ENCODE data around the gene UBE2O.

The UBE2O gene

GRCh38 chr17:76421044-76421407, 31.9 kb downstream of the UBE2O start:
- TF ChIP-seq GABPA (IDR thresholded peaks at IDR 0.05; ENCODE audit: low read depth) (no peak), SPI1 (IDR thresholded peaks at IDR 0.05; ENCODE audit: borderline replicate concordance, low read depth) (no peak), REST (IDR thresholded peaks at IDR 0.05; ENCODE audit: insufficient replicate concordance, low read depth) (no peak), POLR2AphosphoS5 (IDR thresholded peaks at IDR 0.05; ENCODE audit: low read depth) (no peak), CTCF (IDR thresholded peaks at IDR 0.05; ENCODE audit: insufficient read depth, low read length) (no peak)
- Histone ChIP-seq H3K4me3 (replicated peaks; ENCODE audit: insufficient read depth, low read length) (no peak overlapping the region), H3K27me3 (ENCODE audit: insufficient read depth, poor library complexity, severe bottlenecking) (no peaks in the 10 kb centered on the region), H3K27ac (replicated peaks) (no peak overlapping the region)
- no peak for DNase-seq (ENCODE audit: low read depth in 1 of 2, low spot score in 1 of 2)

GRCh38 chr17:76420356-76421043, 32.5 kb downstream of the UBE2O start:
- H3K27me3 ChIP-seq (ENCODE audit: insufficient read depth, poor library complexity, severe bottlenecking) = no peaks in the 10 kb centered on the region
- H3K27ac ChIP-seq (replicated peaks) = no peak overlapping the region
- H3K4me3 ChIP-seq (replicated peaks; ENCODE audit: insufficient read depth, low read length) = no peak overlapping the region
- DNase-seq (ENCODE audit: low read depth in 1 of 2, low spot score in 1 of 2) = no peak
- TF ChIP-seq SPI1 (IDR thresholded peaks at IDR 0.05; ENCODE audit: borderline replicate concordance, low read depth) (no peak), CTCF (IDR thresholded peaks at IDR 0.05; ENCODE audit: insufficient read depth, low read length) (no peak), GABPA (IDR thresholded peaks at IDR 0.05; ENCODE audit: low read depth) (no peak), REST (IDR thresholded peaks at IDR 0.05; ENCODE audit: insufficient replicate concordance, low read depth) (no peak), POLR2AphosphoS5 (IDR thresholded peaks at IDR 0.05; ENCODE audit: low read depth) (no peak)

- no peak for TF ChIP-seq CTCF (IDR thresholded peaks at IDR 0.05; ENCODE audit: insufficient read depth, low read length)
- no peak for TF ChIP-seq SPI1 (IDR thresholded peaks at IDR 0.05; ENCODE audit: borderline replicate concordance, low read depth)
- no peak for TF ChIP-seq REST (IDR thresholded peaks at IDR 0.05; ENCODE audit: insufficient replicate concordance, low read depth)
- TF ChIP-seq GABPA (IDR thresholded peaks at IDR 0.05; ENCODE audit: low read depth) = no peak
- no peak for TF ChIP-seq POLR2AphosphoS5 (IDR thresholded peaks at IDR 0.05; ENCODE audit: low read depth)
- no peaks in the 10 kb centered on the region for H3K27me3 ChIP-seq (ENCODE audit: insufficient read depth, poor library complexity, severe bottlenecking)
- no peak overlapping the region for H3K4me3 ChIP-seq (replicated peaks; ENCODE audit: insufficient read depth, low read length)
- no peak overlapping the region for H3K27ac ChIP-seq (replicated peaks)
- DNase-seq (ENCODE audit: low read depth in 1 of 2, low spot score in 1 of 2) = no peak
These were observed 33.2 kb downstream of the UBE2O start for GRCh38 chr17:76419576-76420260.

All from HL-60 (cell line).